CD14-positive monocyte (primary cell): ENCODE data around the gene NUP153. TPM values are rescaled to one million over a fixed set of nuclear protein-coding genes. Genes with fewer than 3 reads are reported as not detected.

Source experiments
- DNase-seq, 3 donors: peaks; one replicate each; pipeline ENCODE4 v3.0.0-alpha.2; 2011 to 2022
- H2AFZ ChIP-seq: 2 replicates; pipeline ENCODE4 v1.6.0; 2012; ENCODE audit warnings: mild to moderate bottlenecking, low read depth, low read length, inconsistent platforms; ENCODE audit not compliant: insufficient read depth, poor library complexity, severe bottlenecking
- H3K27ac ChIP-seq, 2 donors: 1 replicate in 1 of 2; 2 replicates in 1 of 2; pipeline ENCODE4 v1.5.1; 2012 to 2013; ENCODE audit warnings: low read length in 2 of 2, control low read depth in 1 of 2, inconsistent platforms in 1 of 2, low read depth in 1 of 2, mild to moderate bottlenecking in 1 of 2
- H3K27me3 ChIP-seq, 2 donors: one replicate each; pipeline versions ENCODE4 v1.6.0 to v1.6.1; 2011 to 2013; ENCODE audit warnings: low read length in 2 of 2; ENCODE audit not compliant: control insufficient read depth in 2 of 2, insufficient read depth in 2 of 2
- H3K36me3 ChIP-seq, 2 donors: replicated peaks in 1 of 2; 1 replicate in 1 of 2; 2 replicates in 1 of 2; pipeline versions ENCODE4 v1.5.1 to v1.6.1; 2012 to 2013; ENCODE audit warnings: low read length in 2 of 2, control low read depth in 1 of 2, inconsistent platforms in 1 of 2, mild to moderate bottlenecking in 1 of 2; ENCODE audit not compliant: insufficient read depth in 2 of 2, control insufficient read depth in 1 of 2
- H3K4me1 ChIP-seq, 2 donors: 1 replicate in 1 of 2; 2 replicates in 1 of 2; pipeline versions ENCODE4 v1.5.1 to v1.6.1; 2012 to 2013; ENCODE audit warnings: low read length in 2 of 2, control low read depth in 1 of 2, inconsistent platforms in 1 of 2, mild to moderate bottlenecking in 1 of 2, moderate library complexity in 1 of 2; ENCODE audit not compliant: insufficient read depth in 2 of 2, control insufficient read depth in 1 of 2
- H3K4me2 ChIP-seq: replicated peaks from 2 replicates; pipeline ENCODE3; 2012; ENCODE audit warnings: low read length, moderate library complexity, mild to moderate bottlenecking; ENCODE audit not compliant: poor library complexity, severe bottlenecking; ENCODE audit errors: extremely low read depth
- H3K4me3 ChIP-seq, 3 experiments: fragments of 200-600 bp in 1 of 3; sonication (generic) in 1 of 3; replicated peaks in 1 of 3; 1 replicate in 2 of 3; 2 replicates in 1 of 3; pipeline ENCODE4 v1.5.1; 2011 to 2013; ENCODE audit warnings: low read length in 3 of 3, mild to moderate bottlenecking in 3 of 3, control low read depth in 2 of 3, low read depth in 2 of 3, inconsistent platforms in 1 of 3, moderate library complexity in 1 of 3
- H3K79me2 ChIP-seq: 2 replicates; pipeline ENCODE4 v1.6.0; 2012; ENCODE audit warnings: mild to moderate bottlenecking, control low read depth, inconsistent platforms, low read length, moderate library complexity; ENCODE audit not compliant: insufficient read depth
- H3K9ac ChIP-seq: 2 replicates; pipeline ENCODE4 v1.6.0; 2017; ENCODE audit warnings: low read length, mild to moderate bottlenecking; ENCODE audit not compliant: insufficient read depth, poor library complexity, severe bottlenecking
- H3K9me3 ChIP-seq, 2 donors: replicated peaks in 1 of 2; 1 replicate in 1 of 2; 2 replicates in 1 of 2; pipeline versions ENCODE4 v1.5.1 to v1.6.1; 2012 to 2013; ENCODE audit warnings: low read length in 2 of 2, control low read depth in 1 of 2; ENCODE audit not compliant: control insufficient read depth in 1 of 2, insufficient read depth in 1 of 2
- H4K20me1 ChIP-seq: 2 replicates; pipeline ENCODE4 v1.6.0; 2012; ENCODE audit warnings: mild to moderate bottlenecking, low read length, control low read depth, moderate library complexity; ENCODE audit not compliant: insufficient read depth
- H3K27ac Mint-ChIP-seq, 7 donors: one replicate each; pipeline ENCODE4 v1.8.0; 2020; ENCODE audit warnings: mild to moderate bottlenecking in 7 of 7, mixed read lengths in 7 of 7, moderate library complexity in 6 of 7, inconsistent platforms in 2 of 7
- H3K27me3 Mint-ChIP-seq, 3 donors: one replicate each; pipeline ENCODE4 v1.8.0; 2021 to 2022; ENCODE audit warnings: low read depth in 3 of 3, mild to moderate bottlenecking in 3 of 3, mixed read lengths in 3 of 3, moderate library complexity in 3 of 3, inconsistent platforms in 1 of 3
- H3K36me3 Mint-ChIP-seq, 2 donors: one replicate each; pipeline ENCODE4 v1.8.0; 2020; ENCODE audit warnings: mixed read lengths in 2 of 2, inconsistent platforms in 1 of 2, mild to moderate bottlenecking in 1 of 2
- H3K4me1 Mint-ChIP-seq: one replicate; pipeline ENCODE4 v1.8.0; 2020; ENCODE audit warnings: mild to moderate bottlenecking, mixed read lengths
- H3K4me3 Mint-ChIP-seq, 2 donors: one replicate each; pipeline ENCODE4 v1.8.0; 2020; ENCODE audit warnings: mild to moderate bottlenecking in 2 of 2, mixed read lengths in 2 of 2, moderate library complexity in 1 of 2
- H3K9me3 Mint-ChIP-seq, 7 donors: one replicate each; pipeline ENCODE4 v1.8.0; 2020 to 2022; ENCODE audit warnings: mixed read lengths in 7 of 7, mild to moderate bottlenecking in 6 of 7, moderate library complexity in 6 of 7, inconsistent platforms in 2 of 7
- WGBS: methylation state at CpG from one replicate; pipeline ENCODE4 v1.1.5; 2013; ENCODE audit warnings: missing lambda C conversion rate; ENCODE audit not compliant: insufficient coverage; 5-methylcytosine and 5-hydroxymethylcytosine counted together
- intact Hi-C, 2 donors: fragments of 100-400 bp; cut with micrococcal nuclease; formaldehyde crosslinking; loops; one replicate each; pipeline versions ENCODE4 v1.15.0 to v1.15.1; 2023
- polyA plus RNA-seq, 3 donors: library from polyadenylated mRNA; depleted of rRNA in 1 of 3; unstranded in 2 of 3; stranded (reverse) in 1 of 3; fragments of 300-500 nt in 2 of 3; fragments of >200 nt in 1 of 3; fragmentation: Illumina TruSeq in 2 of 3; gene quantifications; 1 replicate in 2 of 3; 2 replicates in 1 of 3; pipeline ENCODE4 v1.2.3, GENCODE V29; 2012 to 2021
- TF ChIP-seq, protein P1 (sequence below): fragments of 200-600 bp; IDR thresholded peaks from one replicate; pipeline ENCODE4 v1.8.0; 2022; ENCODE audit warnings: antibody characterized with exemption, mild to moderate bottlenecking

NUP153 gene
- polyA plus RNA-seq, 3 donors, result 0.99 to 13.8 (median 2.3) TPM

DNA sequence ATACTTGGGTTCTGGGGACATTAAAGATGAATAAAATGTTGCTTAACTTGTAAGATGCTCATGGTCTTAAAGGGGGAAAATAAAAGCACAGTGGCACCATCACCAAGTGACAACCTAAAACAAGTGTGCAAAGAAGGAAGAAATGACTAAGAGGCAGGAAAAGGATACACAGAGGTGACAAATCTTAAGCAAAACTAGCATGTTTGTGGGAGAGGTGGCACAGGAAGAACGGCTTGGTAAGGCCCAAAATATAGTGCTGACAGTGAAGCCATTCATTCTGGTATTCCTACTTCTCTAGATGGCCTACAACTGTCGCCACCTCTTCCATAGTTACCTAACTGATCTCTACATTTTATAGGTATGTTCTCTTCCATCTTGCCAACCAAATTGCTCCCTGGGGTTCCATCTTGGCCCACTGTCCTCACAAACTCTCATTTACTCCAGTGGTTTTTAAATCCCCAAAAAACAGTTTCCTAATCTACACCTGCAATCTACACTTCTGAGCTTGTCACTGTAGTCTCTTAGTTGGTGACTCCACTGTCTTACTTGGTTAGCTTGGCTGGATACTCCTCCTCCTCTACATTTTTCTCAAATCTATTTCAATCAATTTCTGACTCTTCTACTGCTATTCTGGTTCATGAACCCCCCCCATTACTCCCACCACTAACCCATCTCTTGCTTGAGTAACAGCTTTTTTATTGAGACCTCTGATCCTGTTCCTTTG, 73.1 kb downstream of the NUP153 start:
- Mint-ChIP-seq H3K4me1 (peaks cover 9% of the 10 kb centered on the region), H3K27ac (peak overlapping the region in 3 of 7 donors; percentile 19 to 37 (median 37)), H3K4me3 (no peak overlapping the region), H3K9me3 (no peaks in the 10 kb centered on the region), H3K27me3 (no peaks in the 10 kb centered on the region), H3K36me3 (peaks cover 74 to 86% of the 10 kb centered on the region in 2 donors)
- no peaks in the 10 kb centered on the region for H3K4me1 ChIP-seq
- H4K20me1 ChIP-seq, result peaks cover 12% of the 10 kb centered on the region
- DNase-seq, result no peak
- H3K27me3 ChIP-seq, result no peaks in the 10 kb centered on the region
- intact Hi-C loops, result no loop called here
- H3K4me2 ChIP-seq, result no peak overlapping the region
- H3K79me2 ChIP-seq, result no peaks in the 10 kb centered on the region
- no peak overlapping the region for H2AFZ ChIP-seq
- WGBS, result 50% methylated on average over 1 of the region's 2 CpGs
- H3K4me3 ChIP-seq, result no peak overlapping the region
- peaks cover 55 to 95% of the 10 kb centered on the region in 2 donors for H3K36me3 ChIP-seq
- TF ChIP-seq, protein P1, sequence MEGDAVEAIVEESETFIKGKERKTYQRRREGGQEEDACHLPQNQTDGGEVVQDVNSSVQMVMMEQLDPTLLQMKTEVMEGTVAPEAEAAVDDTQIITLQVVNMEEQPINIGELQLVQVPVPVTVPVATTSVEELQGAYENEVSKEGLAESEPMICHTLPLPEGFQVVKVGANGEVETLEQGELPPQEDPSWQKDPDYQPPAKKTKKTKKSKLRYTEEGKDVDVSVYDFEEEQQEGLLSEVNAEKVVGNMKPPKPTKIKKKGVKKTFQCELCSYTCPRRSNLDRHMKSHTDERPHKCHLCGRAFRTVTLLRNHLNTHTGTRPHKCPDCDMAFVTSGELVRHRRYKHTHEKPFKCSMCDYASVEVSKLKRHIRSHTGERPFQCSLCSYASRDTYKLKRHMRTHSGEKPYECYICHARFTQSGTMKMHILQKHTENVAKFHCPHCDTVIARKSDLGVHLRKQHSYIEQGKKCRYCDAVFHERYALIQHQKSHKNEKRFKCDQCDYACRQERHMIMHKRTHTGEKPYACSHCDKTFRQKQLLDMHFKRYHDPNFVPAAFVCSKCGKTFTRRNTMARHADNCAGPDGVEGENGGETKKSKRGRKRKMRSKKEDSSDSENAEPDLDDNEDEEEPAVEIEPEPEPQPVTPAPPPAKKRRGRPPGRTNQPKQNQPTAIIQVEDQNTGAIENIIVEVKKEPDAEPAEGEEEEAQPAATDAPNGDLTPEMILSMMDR, result no peak
- H3K9me3 ChIP-seq, result no peaks in the 10 kb centered on the region
- H3K27ac ChIP-seq, result no peak overlapping the region
- no peak overlapping the region for H3K9ac ChIP-seq

DNA sequence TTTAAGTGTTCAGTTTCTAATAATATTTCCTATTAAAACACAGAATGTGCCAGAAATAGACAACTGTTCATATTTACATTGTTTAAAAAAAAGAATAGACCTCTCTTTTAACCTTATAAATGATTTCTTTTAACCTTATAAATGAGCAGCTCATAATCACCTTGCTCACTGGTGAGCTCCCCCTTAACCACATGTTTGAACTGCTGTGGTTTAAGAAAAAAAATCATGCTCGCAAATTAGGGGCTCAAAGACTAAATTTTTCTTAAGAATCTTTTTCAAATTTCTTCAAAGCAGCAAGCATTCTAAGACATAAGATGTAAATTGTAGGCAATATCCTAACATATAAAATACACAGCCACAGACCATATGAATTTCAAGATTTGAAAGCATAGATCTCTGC, 73.8 kb downstream of the NUP153 start:
- Histone ChIP-seq H3K4me1 (no peaks in the 10 kb centered on the region), H3K4me3 (no peak overlapping the region), H3K27me3 (no peaks in the 10 kb centered on the region), H3K27ac (no peak overlapping the region), H3K36me3 (peaks cover 55 to 95% of the 10 kb centered on the region in 2 donors), H3K9ac (no peak overlapping the region), H4K20me1 (peaks cover 12% of the 10 kb centered on the region), H3K79me2 (no peaks in the 10 kb centered on the region), H2AFZ (no peak overlapping the region), H3K9me3 (no peaks in the 10 kb centered on the region), H3K4me2 (no peak overlapping the region)
- no peak for DNase-seq
- intact Hi-C loops, result no loop called here
- Mint-ChIP-seq H3K27me3 (no peaks in the 10 kb centered on the region), H3K4me1 (peaks cover 9% of the 10 kb centered on the region), H3K9me3 (no peaks in the 10 kb centered on the region), H3K4me3 (no peak overlapping the region), H3K27ac (no peak overlapping the region), H3K36me3 (peaks cover 72 to 83% of the 10 kb centered on the region in 2 donors)
- no CpG with 5 or more reads among the region's 1 CpG for whole genome bisulfite sequencing
- TF ChIP-seq, protein P1, result no peak
